ENCODE measurements around the gene TRAPPC8. TPM values are rescaled to one million over a fixed set of nuclear protein-coding genes. Genes with fewer than 3 reads are reported as not detected.

Gene TRAPPC8
- total and polyA plus RNA-seq, 10 of the 15 experiments (the other 5 are each of a cell fraction or from before 2014, with no cell fraction given) = 13.0 to 75.4 (median 24.8) TPM

GRCh38 chr18:31973929-31974546, 31.1 kb upstream of the TRAPPC8 start:
- RAD21 ChIA-PET (ENCODE audit: unreplicated experiment) = no interaction called here
- Histone ChIP-seq H3K4me2 (ENCODE audit: control insufficient read depth, insufficient read depth) (no peak overlapping the region), H4K20me1 (ENCODE audit: control insufficient read depth, insufficient read depth) (no peaks in the 10 kb centered on the region), H3K79me2 (ENCODE audit: control insufficient read depth, insufficient read depth, low read length) (no peaks in the 10 kb centered on the region), H2AFZ (ENCODE audit: control insufficient read depth, low read depth, low read length) (no peak overlapping the region), H3K9me3 (replicated peaks; ENCODE audit: control insufficient read depth, insufficient read depth, low read length) (peaks cover 13% of the 10 kb centered on the region; the same call in 2 of the 3 replicates), H3K4me3 (no peak overlapping the region), H3K36me3 (ENCODE audit: control insufficient read depth in 2 of 2, insufficient read depth in 2 of 2, low read length in 1 of 2) (no peaks in the 10 kb centered on the region), H3K27ac (ENCODE audit: control insufficient read depth, insufficient read depth) (no peak overlapping the region), H3K27me3 (replicated peaks in 1 of 2; ENCODE audit: control insufficient read depth in 2 of 2, insufficient read depth in 2 of 2, low read length in 1 of 2) (no peaks in the 10 kb centered on the region), H3K4me1 (ENCODE audit: control insufficient read depth, insufficient read depth, low read length) (no peaks in the 10 kb centered on the region), H3K9ac (ENCODE audit: control insufficient read depth, insufficient read depth, low read length) (no peak overlapping the region)
- WGBS (ENCODE audit: insufficient coverage, insufficient replicate concordance, low lambda C conversion rate, missing lambda C conversion rate) = 51% methylated on average over 4 of the region's 4 CpGs
- ATAC-seq = no peak
- SMC1A ChIA-PET (ENCODE audit: uncharacterized antibody, unreplicated experiment) = interaction anchor here (1.4 kb wide), 1 partner anchor 152 kb away, joined by 5 read pairs; no protein-coding TSS in a partner anchor
- in situ Hi-C loops (cut with MboI) (no loop called here), intact Hi-C loops (cut with micrococcal nuclease; ENCODE audit: unreplicated experiment) (loop anchor here (10.0 kb wide), 1 partner anchor 549 kb away; no protein-coding TSS in a partner anchor)
- POLR2A ChIA-PET = no interaction called here
- CTCF ChIA-PET = interaction anchor here (1.5 kb wide), 1 partner anchor 11 kb away, joined by 6 read pairs; no protein-coding TSS in a partner anchor
- FAIRE-seq = no peak
- BruUV-seq (replicated peaks) = no TSS peak
- TF ChIP-seq TARDBP (IDR thresholded peaks at IDR 0.05; ENCODE audit: borderline replicate concordance) (no peak), CBX5 (IDR thresholded peaks at IDR 0.05; ENCODE audit: low read depth) (peak; percentile 99), ZNF274 (IDR thresholded peaks at IDR 0.05; ENCODE audit: insufficient read depth, insufficient read length) (no peak), RAD21 (IDR thresholded peaks at IDR 0.05; ENCODE audit: insufficient read depth, low read depth, low read length) (no peak)
- TF ChIP-seq, protein P1, sequence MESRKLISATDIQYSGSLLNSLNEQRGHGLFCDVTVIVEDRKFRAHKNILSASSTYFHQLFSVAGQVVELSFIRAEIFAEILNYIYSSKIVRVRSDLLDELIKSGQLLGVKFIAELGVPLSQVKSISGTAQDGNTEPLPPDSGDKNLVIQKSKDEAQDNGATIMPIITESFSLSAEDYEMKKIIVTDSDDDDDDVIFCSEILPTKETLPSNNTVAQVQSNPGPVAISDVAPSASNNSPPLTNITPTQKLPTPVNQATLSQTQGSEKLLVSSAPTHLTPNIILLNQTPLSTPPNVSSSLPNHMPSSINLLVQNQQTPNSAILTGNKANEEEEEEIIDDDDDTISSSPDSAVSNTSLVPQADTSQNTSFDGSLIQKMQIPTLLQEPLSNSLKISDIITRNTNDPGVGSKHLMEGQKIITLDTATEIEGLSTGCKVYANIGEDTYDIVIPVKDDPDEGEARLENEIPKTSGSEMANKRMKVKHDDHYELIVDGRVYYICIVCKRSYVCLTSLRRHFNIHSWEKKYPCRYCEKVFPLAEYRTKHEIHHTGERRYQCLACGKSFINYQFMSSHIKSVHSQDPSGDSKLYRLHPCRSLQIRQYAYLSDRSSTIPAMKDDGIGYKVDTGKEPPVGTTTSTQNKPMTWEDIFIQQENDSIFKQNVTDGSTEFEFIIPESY (IDR thresholded peaks at IDR 0.05) = no peak
- DNase-seq (ENCODE audit: low read depth, low spot score) = no peak
